NCI-H1048 (cell line): ENCODE data around the gene TNNI2.
"Not testable (repeated sequence)": the region's sequence is repeated elsewhere in the genome, so short reads cannot be mapped to it uniquely, and the experiment has no call there.

Experiments used
- DNase-seq: peaks from one replicate; lab custom pipeline; 2025; lab: John Stamatoyannopoulos, UW

Gene TNNI2

DNA sequence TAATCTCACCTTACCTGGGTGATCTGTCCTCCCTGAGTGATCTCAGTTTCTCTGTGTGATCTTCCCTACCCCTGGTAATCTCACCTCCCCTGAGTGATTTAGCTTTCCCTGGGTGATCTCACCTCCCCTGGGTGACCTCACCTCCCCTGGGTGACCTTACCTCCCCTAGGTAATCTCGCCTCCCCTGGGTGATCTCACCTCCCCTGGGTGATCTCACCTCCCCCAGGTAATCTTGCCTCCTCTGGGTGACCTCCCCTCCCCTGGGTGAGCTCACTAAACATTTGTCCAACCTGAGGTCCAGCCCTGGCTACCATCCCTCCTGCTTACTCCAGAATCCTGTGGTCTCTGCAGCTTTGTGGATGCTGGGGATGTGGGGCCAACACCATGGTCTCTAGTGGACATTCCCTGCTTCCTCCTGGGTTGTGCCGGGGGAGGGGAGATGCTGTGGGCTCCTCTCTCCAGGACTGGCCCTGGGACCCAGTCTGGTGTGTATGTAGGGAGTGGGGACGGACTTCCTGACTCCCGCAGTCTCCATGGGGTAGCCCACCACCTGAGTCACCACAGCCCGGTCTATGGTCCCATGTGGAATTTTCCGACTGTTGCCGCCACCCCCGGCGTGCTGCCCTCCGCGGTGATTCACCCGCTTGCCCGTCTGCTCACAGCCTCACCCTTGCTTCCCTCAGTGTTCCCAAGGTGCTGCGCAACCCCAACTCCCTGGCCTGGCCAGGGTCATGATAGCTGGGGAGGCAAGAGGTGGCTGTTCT is 24.0 kb downstream of the TNNI2 start:
- no peak for DNase-seq

DNA sequence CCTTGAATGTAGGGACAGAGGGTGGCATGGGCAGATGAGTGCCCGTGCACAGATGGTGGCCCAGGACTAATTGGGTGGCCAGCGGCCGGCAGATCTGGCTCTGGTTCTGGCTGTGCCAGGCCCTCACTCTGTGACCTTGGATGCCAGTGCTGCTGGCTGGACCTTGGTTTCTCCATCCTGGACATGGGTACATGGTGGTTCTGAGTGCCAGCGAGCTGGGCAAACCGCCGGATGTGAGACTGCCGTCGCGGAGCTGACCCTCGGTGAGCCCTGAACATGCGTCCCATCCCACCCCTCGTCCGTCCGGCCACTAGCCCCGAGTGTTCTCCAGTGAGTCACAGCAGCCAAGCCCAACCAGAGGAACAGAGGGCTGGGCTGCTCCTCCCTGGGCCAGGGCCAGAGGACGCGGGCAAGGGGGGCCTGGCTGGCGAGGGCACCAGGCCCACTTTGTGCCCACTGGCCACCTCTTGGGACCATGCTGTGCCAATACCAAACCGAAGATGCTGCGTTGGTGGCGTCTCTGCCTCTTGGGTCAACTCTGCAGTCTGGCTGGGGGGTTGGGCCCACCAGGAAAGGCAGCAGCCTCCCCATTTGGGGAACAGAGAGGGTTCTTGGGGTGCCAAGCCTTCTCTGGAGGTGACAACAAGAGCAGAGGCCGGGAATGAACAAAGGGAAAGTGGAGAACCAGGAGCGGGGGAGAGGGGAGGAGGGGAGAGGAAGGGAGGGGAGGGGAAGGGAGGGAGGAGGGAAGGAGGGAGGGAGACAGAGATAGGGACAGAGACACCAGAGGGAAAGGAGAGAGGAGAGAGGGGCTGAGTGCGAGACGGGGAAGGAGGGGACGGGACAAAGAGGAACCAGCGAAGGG is 24.8 kb downstream of the TNNI2 start:
- DNase-seq: no peak

DNA sequence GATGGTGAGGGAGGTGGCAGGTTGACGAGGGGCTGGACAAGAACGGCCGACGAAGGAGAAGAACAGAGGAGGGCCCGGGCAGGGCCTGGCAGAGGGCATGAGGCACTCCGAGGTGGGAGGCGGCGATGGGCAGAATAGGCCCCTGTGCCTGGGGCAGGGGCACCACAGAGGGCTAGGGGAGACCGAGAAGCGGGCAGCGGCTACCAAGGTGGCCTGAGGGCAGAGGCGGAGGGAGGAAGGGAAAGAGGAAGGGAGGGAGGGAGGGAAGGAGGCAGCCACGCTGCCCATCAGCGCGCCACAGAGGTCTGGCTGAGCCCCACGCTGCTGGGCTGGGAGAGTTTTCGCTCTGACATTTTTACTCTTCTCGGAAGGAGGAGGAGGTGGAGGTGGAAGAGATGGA is 25.4 kb downstream of the TNNI2 start:
- no peak for DNase-seq

DNA sequence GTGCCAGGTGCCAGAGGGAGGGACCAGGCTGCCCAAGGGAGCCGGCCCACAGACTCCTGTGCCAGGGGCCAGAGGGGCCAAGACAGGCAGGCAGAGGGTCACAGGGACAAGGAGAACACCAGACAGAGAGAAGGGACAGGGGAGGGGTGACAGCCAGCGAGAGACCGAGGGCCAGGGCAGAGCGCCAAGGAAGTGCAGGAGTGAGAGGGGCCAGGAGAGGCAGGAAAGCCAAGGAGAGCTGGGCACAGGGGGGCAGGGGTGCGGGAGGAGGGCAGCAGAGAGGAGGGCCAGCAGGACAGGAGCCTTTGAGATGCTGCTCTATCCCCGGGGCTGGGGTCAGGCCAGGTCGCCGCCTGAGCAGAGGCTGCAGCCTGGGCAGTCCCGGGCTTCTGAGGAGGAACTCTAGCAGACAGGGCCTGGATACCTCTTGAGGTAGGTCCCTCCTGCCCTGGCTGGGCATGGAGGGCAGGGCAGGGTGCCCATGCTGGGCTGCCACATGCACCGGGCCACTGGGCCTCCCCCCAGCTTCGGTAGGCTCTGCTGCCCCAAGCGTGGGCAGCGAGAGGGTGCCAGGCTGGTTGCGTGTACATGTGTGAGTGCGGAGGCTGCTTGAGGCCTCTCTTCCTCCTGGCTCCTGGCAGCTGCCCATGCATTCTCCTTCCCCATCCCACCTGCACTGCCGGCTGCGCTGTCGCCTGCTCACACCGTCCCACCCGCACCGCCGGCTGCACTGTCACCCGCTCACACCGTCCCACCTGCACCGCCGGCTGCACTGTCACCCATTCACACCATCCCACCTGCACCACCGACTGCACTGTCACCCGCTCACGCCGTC is 26.3 kb downstream of the TNNI2 start:
- DNase-seq: no peak

DNA sequence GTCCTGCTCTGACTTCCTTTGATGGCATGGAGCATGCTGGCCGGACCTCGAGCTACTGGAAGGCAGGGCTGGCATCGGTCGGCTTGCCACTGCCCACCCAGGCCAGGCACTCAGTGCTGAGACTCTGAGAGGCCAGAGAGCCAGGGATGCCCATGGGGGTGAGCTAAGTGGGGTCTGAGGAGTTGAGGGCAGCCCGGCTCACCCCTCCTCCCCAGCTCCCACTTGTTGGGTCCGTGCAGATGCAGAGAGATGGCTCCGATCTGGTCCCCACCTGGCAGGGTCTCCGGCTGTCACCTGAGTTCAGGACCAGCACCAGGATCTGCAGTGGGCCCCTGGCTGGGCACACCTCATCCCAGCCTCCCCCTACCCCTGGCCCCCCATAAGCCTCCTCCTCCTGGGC is 27.4 kb downstream of the TNNI2 start:
- no peak for DNase-seq

DNA sequence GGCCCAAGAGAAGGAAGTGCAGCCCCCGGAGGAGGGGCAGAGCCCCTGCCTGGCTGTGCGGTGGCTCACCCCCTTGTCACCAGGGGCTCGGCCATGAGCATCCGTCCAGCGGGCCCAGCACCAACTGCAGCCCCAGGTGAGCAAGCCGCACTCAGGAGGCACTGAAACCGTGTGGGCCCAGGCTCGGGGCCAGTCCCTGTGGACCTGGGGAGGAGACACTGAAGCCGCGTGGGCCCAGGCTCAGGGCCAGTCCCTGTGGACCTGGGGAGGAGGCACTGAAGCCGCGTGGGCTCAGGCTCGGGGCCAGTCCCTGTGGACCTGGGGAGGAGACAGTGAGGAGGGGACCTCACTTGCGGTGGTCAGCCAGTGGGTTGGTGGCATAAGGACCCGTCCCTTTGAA is 28.0 kb downstream of the TNNI2 start:
- no peak for DNase-seq

- DNase-seq: no peak
Measured at GRCh38 chr11:1867381-1867780, 28.6 kb downstream of the TNNI2 start.

- DNase-seq: no peak
Measured at GRCh38 chr11:1868056-1868635, 29.4 kb downstream of the TNNI2 start.

GRCh38 chr11:1868636-1869291 is 30.0 kb downstream of the TNNI2 start:
- no peak for DNase-seq

- no peak for DNase-seq
Measured at GRCh38 chr11:1869427-1870325, 30.9 kb downstream of the TNNI2 start.

DNA sequence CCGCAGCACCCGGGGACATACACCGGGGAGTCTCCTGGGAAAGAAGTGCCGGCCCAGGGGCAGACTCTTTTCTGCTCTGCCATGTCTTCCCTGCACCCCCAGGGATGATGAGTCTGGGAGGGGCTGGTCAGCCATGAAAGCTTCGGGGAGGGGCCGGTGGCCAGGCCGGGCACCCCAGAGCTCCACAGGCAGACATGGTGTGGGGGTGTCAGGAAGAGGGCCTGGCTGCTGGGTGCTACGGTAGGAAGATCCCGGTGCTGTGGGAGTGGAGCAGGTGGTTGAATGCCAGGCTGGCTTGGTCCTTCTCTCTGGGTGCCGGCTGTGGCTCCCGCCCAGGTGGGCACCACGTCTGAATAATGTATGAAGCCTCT is 31.5 kb downstream of the TNNI2 start:
- no peak for DNase-seq

DNA sequence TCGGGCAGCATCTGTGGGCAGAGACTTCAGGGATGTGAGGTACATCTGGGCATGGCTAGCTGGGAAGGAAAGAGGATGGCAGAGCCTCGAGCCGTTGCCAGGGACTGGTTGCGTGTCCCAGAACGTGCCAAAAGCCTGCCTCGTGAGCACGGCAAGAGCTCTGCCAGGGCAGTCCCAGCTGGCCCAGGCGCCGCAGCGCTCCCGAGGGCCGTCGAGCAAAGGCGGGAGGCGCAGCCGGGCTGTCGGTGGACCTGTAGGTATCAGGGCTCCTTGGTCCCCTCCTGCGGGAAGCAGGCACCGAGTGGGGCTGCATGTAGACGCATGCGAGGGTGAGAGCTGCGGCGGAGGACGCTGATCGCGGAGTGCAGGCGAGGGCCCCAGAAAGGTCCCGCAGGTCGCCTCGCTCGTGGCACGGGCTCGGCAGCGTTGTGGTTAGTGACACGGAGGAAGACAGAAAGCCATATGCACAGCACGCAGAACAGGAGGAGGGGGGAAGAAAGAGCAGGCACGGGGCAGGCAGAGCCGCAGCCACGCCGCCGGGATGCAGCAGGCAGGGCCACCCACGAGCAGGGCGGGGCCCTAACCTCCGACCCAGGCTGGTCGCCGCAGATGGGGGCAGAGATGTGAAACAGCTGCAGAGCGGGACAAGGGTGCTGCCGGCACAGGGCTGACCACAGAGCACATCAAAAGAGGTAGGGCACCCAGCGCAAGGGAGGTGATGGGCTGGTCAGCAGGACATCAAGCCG is 32.1 kb downstream of the TNNI2 start:
- no peak for DNase-seq

DNA sequence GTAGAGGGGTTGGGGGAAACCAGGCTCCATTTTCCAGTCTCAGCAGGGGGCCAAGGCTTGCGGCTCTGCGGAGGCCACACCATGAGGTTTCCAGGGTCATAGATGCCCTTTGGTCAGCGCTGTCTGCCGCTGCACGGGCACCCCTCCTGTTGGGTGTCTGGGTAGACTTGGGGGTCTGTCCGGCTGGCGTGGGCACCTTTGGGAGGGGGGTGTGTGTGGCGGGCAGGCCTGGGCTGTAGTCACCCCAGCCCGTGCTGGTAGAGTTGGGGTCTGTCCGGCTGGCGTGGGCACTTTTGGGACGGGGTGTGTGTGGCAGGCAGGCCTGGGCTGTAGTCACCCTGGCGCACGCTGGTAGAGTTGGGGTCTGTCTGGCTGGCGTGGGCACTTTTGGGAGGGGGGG is 32.8 kb downstream of the TNNI2 start:
- DNase-seq: no peak

GRCh38 chr11:1872267-1872985 is 33.6 kb downstream of the TNNI2 start:
- no peak for DNase-seq

- no peak for DNase-seq
Measured at GRCh38 chr11:1873048-1873812, 34.4 kb downstream of the TNNI2 start.

- DNase-seq: not testable (repeated sequence)
Measured at GRCh38 chr11:1873813-1874150, 35.0 kb downstream of the TNNI2 start.

GRCh38 chr11:1874441-1875092 is 35.8 kb downstream of the TNNI2 start:
- not testable (repeated sequence) for DNase-seq
